LNCaP clone FGC (cell line): ENCODE results near the gene LEMD1.
"Not testable (repeated sequence)": the region's sequence is repeated elsewhere in the genome, so short reads cannot be mapped to it uniquely, and the experiment has no call there.

Experiments used
- DNase-seq: peaks from one replicate; pipeline ENCODE4 v3.0.0-alpha.2; 2011; ENCODE audit warnings: low read depth
- H3K4me3 ChIP-seq: 2 replicates; pipeline ENCODE4 v1.5.1; 2011; ENCODE audit warnings: mild to moderate bottlenecking, low read depth, low read length, control low read depth
- CTCF ChIP-seq: IDR thresholded peaks from 2 replicates; pipeline ENCODE4 v1.5.1; 2012; ENCODE audit warnings: mild to moderate bottlenecking; ENCODE audit not compliant: control insufficient read depth, insufficient read depth; ENCODE audit errors: extremely low read depth

LEMD1 gene

GRCh38 chr1:205437570-205437969, 15.7 kb upstream of the LEMD1 start:
- no peak for DNase-seq
- no peak for TF ChIP-seq CTCF
- no peak overlapping the region for H3K4me3 ChIP-seq

- DNase-seq = no peak
- no peak for TF ChIP-seq CTCF
- no peak overlapping the region for H3K4me3 ChIP-seq
These were observed 15.0 kb upstream of the LEMD1 start for GRCh38 chr1:205436776-205437410.

- no peak overlapping the region for H3K4me3 ChIP-seq
- no peak for DNase-seq
- no peak for TF ChIP-seq CTCF
These were observed 14.0 kb upstream of the LEMD1 start for GRCh38 chr1:205435578-205436573.

- H3K4me3 ChIP-seq = no peak overlapping the region
- no peak for TF ChIP-seq CTCF
- no peak for DNase-seq
These were observed 12.9 kb upstream of the LEMD1 start for GRCh38 chr1:205434738-205435137.

GRCh38 chr1:205432692-205433091, 10.8 kb upstream of the LEMD1 start:
- DNase-seq = not testable (repeated sequence)

GRCh38 chr1:205432116-205432515, 10.3 kb upstream of the LEMD1 start:
- H3K4me3 ChIP-seq = no peak overlapping the region
- DNase-seq = no peak
- TF ChIP-seq CTCF = no peak

More at GRCh38 chr1:205432692-205433091, 10.8 kb upstream of the LEMD1 start:
- H3K4me3 ChIP-seq = not testable (repeated sequence)

- peak; percentile 3 for DNase-seq
- H3K4me3 ChIP-seq = peak overlapping the region; percentile 44
- peak; percentile 80 for TF ChIP-seq CTCF
These were observed 8.9 kb upstream of the LEMD1 start for GRCh38 chr1:205430696-205431305.
